ENCODE data around the gene SSNA1. TPM values are rescaled to one million over a fixed set of nuclear protein-coding genes. Genes with fewer than 3 reads are reported as not detected.

Gene SSNA1
- total RNA-seq, 1 donor from 2014 or later: 58.1 TPM

- no peak for TF ChIP-seq CTCF (IDR thresholded peaks at IDR 0.05)
- Mint-ChIP-seq H3K36me3 (ENCODE audit: unreplicated experiment) (no peaks in the 10 kb centered on the region), H3K27ac (ENCODE audit: unreplicated experiment) (no peak overlapping the region), H3K4me3 (ENCODE audit: unreplicated experiment) (peak overlapping the region; percentile 65), H3K27me3 (ENCODE audit: unreplicated experiment) (peaks cover 21% of the 10 kb centered on the region), H3K9me3 (ENCODE audit: unreplicated experiment) (no peaks in the 10 kb centered on the region), H3K4me1 (ENCODE audit: unreplicated experiment) (peaks cover 5% of the 10 kb centered on the region)
- DNase-seq (ENCODE audit: extremely low spot score, unreplicated experiment): no peak
Measured at GRCh38 chr9:137168904-137169856, 19.3 kb upstream of the SSNA1 start.

- Mint-ChIP-seq H3K27me3 (ENCODE audit: unreplicated experiment) (peaks cover 16% of the 10 kb centered on the region), H3K27ac (ENCODE audit: unreplicated experiment) (no peak within 1 kb of the TSS), H3K9me3 (ENCODE audit: unreplicated experiment) (no peaks in the 10 kb centered on the region), H3K4me3 (ENCODE audit: unreplicated experiment) (peak within 1 kb of the TSS; percentile 65), H3K36me3 (ENCODE audit: unreplicated experiment) (no peaks in the 10 kb centered on the region), H3K4me1 (ENCODE audit: unreplicated experiment) (peaks cover 5% of the 10 kb centered on the region)
- no peak for TF ChIP-seq CTCF (IDR thresholded peaks at IDR 0.05)
- DNase-seq (ENCODE audit: extremely low spot score, unreplicated experiment): no peak
Measured at GRCh38 chr9:137169896-137170358, 18.5 kb upstream of the SSNA1 start, which contains the start of gene LRRC26. TSS of gene LRRC26 (minus strand) at chr9:137170051. CDS start at chr9:137169943, 108 bp downstream.

- Mint-ChIP-seq H3K27ac (ENCODE audit: unreplicated experiment) (no peak overlapping the region), H3K4me3 (ENCODE audit: unreplicated experiment) (no peak overlapping the region), H3K4me1 (ENCODE audit: unreplicated experiment) (peaks cover 5% of the 10 kb centered on the region), H3K9me3 (ENCODE audit: unreplicated experiment) (no peaks in the 10 kb centered on the region), H3K27me3 (ENCODE audit: unreplicated experiment) (peaks cover 13% of the 10 kb centered on the region), H3K36me3 (ENCODE audit: unreplicated experiment) (no peaks in the 10 kb centered on the region)
- TF ChIP-seq CTCF (IDR thresholded peaks at IDR 0.05): no peak
- no peak for DNase-seq (ENCODE audit: extremely low spot score, unreplicated experiment)
Measured at GRCh38 chr9:137170486-137171148, 17.9 kb upstream of the SSNA1 start.

- no peaks in the 10 kb centered on the region for H3K36me3 Mint-ChIP-seq (ENCODE audit: unreplicated experiment)
- H3K4me1 Mint-ChIP-seq (ENCODE audit: unreplicated experiment): peaks cover 5% of the 10 kb centered on the region
- H3K4me3 Mint-ChIP-seq (ENCODE audit: unreplicated experiment): no peak overlapping the region
- no peaks in the 10 kb centered on the region for H3K9me3 Mint-ChIP-seq (ENCODE audit: unreplicated experiment)
- H3K27ac Mint-ChIP-seq (ENCODE audit: unreplicated experiment): no peak overlapping the region
- peaks cover 12% of the 10 kb centered on the region for H3K27me3 Mint-ChIP-seq (ENCODE audit: unreplicated experiment)
- no peak for DNase-seq (ENCODE audit: extremely low spot score, unreplicated experiment)
- no peak for TF ChIP-seq CTCF (IDR thresholded peaks at IDR 0.05)
Measured at GRCh38 chr9:137171149-137171900, 17.2 kb upstream of the SSNA1 start.

All from osteocyte (in vitro differentiated cells).